ENCODE measurements around the gene ITGA3.

DNA sequence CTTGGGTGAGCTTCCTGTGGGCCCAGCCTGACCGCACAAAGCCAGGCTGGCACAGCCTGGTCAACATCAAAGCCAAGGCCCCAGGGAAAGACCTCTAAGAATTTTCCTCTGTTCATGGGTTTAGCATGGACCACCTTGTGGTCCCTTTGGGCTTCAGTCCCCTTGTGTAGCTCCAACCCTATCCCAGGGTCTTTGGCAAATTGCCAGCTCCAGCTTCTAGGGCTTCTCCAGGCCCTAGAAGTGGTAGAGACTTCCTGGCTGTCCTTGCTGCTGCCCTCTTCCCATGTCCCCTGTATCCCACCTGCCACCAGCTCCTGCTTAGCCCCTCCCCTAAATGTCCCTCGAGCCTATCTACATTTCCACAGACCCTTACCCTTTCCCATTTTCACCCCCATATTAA, 9.7 kb upstream of the ITGA3 start:
- TF ChIP-seq, protein P1, sequence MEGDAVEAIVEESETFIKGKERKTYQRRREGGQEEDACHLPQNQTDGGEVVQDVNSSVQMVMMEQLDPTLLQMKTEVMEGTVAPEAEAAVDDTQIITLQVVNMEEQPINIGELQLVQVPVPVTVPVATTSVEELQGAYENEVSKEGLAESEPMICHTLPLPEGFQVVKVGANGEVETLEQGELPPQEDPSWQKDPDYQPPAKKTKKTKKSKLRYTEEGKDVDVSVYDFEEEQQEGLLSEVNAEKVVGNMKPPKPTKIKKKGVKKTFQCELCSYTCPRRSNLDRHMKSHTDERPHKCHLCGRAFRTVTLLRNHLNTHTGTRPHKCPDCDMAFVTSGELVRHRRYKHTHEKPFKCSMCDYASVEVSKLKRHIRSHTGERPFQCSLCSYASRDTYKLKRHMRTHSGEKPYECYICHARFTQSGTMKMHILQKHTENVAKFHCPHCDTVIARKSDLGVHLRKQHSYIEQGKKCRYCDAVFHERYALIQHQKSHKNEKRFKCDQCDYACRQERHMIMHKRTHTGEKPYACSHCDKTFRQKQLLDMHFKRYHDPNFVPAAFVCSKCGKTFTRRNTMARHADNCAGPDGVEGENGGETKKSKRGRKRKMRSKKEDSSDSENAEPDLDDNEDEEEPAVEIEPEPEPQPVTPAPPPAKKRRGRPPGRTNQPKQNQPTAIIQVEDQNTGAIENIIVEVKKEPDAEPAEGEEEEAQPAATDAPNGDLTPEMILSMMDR (IDR thresholded peaks at IDR 0.05; ENCODE audit: low read depth, low read length, missing input control): no peak
- TF ChIP-seq TAF1 (conservative IDR thresholded peaks at IDR 0.05): no peak
- no peak for TF ChIP-seq EGR1 (IDR thresholded peaks at IDR 0.05; ENCODE audit: low read depth in 2 of 2)
- TF ChIP-seq, protein P2, sequence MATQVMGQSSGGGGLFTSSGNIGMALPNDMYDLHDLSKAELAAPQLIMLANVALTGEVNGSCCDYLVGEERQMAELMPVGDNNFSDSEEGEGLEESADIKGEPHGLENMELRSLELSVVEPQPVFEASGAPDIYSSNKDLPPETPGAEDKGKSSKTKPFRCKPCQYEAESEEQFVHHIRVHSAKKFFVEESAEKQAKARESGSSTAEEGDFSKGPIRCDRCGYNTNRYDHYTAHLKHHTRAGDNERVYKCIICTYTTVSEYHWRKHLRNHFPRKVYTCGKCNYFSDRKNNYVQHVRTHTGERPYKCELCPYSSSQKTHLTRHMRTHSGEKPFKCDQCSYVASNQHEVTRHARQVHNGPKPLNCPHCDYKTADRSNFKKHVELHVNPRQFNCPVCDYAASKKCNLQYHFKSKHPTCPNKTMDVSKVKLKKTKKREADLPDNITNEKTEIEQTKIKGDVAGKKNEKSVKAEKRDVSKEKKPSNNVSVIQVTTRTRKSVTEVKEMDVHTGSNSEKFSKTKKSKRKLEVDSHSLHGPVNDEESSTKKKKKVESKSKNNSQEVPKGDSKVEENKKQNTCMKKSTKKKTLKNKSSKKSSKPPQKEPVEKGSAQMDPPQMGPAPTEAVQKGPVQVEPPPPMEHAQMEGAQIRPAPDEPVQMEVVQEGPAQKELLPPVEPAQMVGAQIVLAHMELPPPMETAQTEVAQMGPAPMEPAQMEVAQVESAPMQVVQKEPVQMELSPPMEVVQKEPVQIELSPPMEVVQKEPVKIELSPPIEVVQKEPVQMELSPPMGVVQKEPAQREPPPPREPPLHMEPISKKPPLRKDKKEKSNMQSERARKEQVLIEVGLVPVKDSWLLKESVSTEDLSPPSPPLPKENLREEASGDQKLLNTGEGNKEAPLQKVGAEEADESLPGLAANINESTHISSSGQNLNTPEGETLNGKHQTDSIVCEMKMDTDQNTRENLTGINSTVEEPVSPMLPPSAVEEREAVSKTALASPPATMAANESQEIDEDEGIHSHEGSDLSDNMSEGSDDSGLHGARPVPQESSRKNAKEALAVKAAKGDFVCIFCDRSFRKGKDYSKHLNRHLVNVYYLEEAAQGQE (IDR thresholded peaks at IDR 0.05): no peak
